ENCODE results near the gene SYT9.

Gene SYT9

GRCh38 chr11:7423946-7424345, 172.2 kb downstream of the SYT9 start:
- H3K9ac ChIP-seq (ENCODE audit: low read length): no peak overlapping the region
- H2BK5ac ChIP-seq (ENCODE audit: low read depth, low read length, poor library complexity): no peak overlapping the region
- H2BK120ac ChIP-seq (ENCODE audit: insufficient read depth, low read length, poor library complexity): no peak overlapping the region
- no peaks in the 10 kb centered on the region for H3K27me3 ChIP-seq (ENCODE audit: insufficient read depth, low read length)
- no peak overlapping the region for H4K8ac ChIP-seq (ENCODE audit: low read depth, low read length)
- no peak overlapping the region for H3K4ac ChIP-seq (ENCODE audit: low read depth, low read length)
- H3K4me2 ChIP-seq (ENCODE audit: low read length): no peak overlapping the region
- H3K4me3 ChIP-seq (ENCODE audit: low read depth, low read length): no peak overlapping the region
- no peak overlapping the region for H4K91ac ChIP-seq (ENCODE audit: low read depth, low read length)
- no peak overlapping the region for H2AK5ac ChIP-seq (ENCODE audit: low read length)
- H3K79me2 ChIP-seq (ENCODE audit: control insufficient read depth, insufficient read depth, low read length, poor library complexity): no peaks in the 10 kb centered on the region
- H3K18ac ChIP-seq (ENCODE audit: low read length): no peak overlapping the region
- no peak overlapping the region for H2BK12ac ChIP-seq (ENCODE audit: low read length)
- H3K14ac ChIP-seq (ENCODE audit: low read length): no peak overlapping the region
- WGBS (ENCODE audit: extremely low coverage, insufficient coverage, insufficient read length): no CpG with 5 or more reads among the region's 3 CpGs
- no peaks in the 10 kb centered on the region for H3K36me3 ChIP-seq (ENCODE audit: control insufficient read depth in 1 of 2, insufficient read depth in 2 of 2, low read length in 2 of 2)
- no peak overlapping the region for H2AFZ ChIP-seq (ENCODE audit: insufficient read depth, low read length, poor library complexity)
- no peak overlapping the region for H3K27ac ChIP-seq (ENCODE audit: low read depth, low read length)
- no peaks in the 10 kb centered on the region for H3K4me1 ChIP-seq (ENCODE audit: control insufficient read depth in 1 of 2, insufficient read depth in 2 of 2, low read length in 2 of 2)
- no peak overlapping the region for H4K12ac ChIP-seq (ENCODE audit: low read depth, low read length)
- no peaks in the 10 kb centered on the region for H3K79me1 ChIP-seq (ENCODE audit: low read length)
- no peak overlapping the region for H3K23ac ChIP-seq (ENCODE audit: low read length)
- H3K9me3 ChIP-seq (ENCODE audit: insufficient read depth, low read depth, low read length): peaks cover 3% of the 10 kb centered on the region
- DNase-seq: no peak

- no peak overlapping the region for H3K4ac ChIP-seq (ENCODE audit: low read depth, low read length)
- no peak overlapping the region for H3K18ac ChIP-seq (ENCODE audit: low read length)
- no CpG with 5 or more reads among the region's 3 CpGs for WGBS (ENCODE audit: extremely low coverage, insufficient coverage, insufficient read length)
- no peak overlapping the region for H3K4me3 ChIP-seq (ENCODE audit: low read depth, low read length)
- H2BK5ac ChIP-seq (ENCODE audit: low read depth, low read length, poor library complexity): no peak overlapping the region
- no peak for DNase-seq
- H3K79me2 ChIP-seq (ENCODE audit: control insufficient read depth, insufficient read depth, low read length, poor library complexity): no peaks in the 10 kb centered on the region
- no peaks in the 10 kb centered on the region for H3K27me3 ChIP-seq (ENCODE audit: insufficient read depth, low read length)
- H4K91ac ChIP-seq (ENCODE audit: low read depth, low read length): no peak overlapping the region
- no peak overlapping the region for H3K4me2 ChIP-seq (ENCODE audit: low read length)
- no peak overlapping the region for H3K27ac ChIP-seq (ENCODE audit: low read depth, low read length)
- H4K8ac ChIP-seq (ENCODE audit: low read depth, low read length): no peak overlapping the region
- H3K9ac ChIP-seq (ENCODE audit: low read length): no peak overlapping the region
- H3K36me3 ChIP-seq (ENCODE audit: control insufficient read depth in 1 of 2, insufficient read depth in 2 of 2, low read length in 2 of 2): no peaks in the 10 kb centered on the region
- H3K23ac ChIP-seq (ENCODE audit: low read length): no peak overlapping the region
- no peak overlapping the region for H2BK120ac ChIP-seq (ENCODE audit: insufficient read depth, low read length, poor library complexity)
- no peaks in the 10 kb centered on the region for H3K79me1 ChIP-seq (ENCODE audit: low read length)
- no peak overlapping the region for H2AK5ac ChIP-seq (ENCODE audit: low read length)
- H2AFZ ChIP-seq (ENCODE audit: insufficient read depth, low read length, poor library complexity): no peak overlapping the region
- H3K4me1 ChIP-seq (ENCODE audit: control insufficient read depth in 1 of 2, insufficient read depth in 2 of 2, low read length in 2 of 2): no peaks in the 10 kb centered on the region
- no peak overlapping the region for H3K14ac ChIP-seq (ENCODE audit: low read length)
- no peak overlapping the region for H2BK12ac ChIP-seq (ENCODE audit: low read length)
- no peak overlapping the region for H4K12ac ChIP-seq (ENCODE audit: low read depth, low read length)
- peaks cover 5% of the 10 kb centered on the region for H3K9me3 ChIP-seq (ENCODE audit: insufficient read depth, low read depth, low read length)
Observed at GRCh38 chr11:7427733-7428132, 176.0 kb downstream of the SYT9 start.

- H3K79me1 ChIP-seq (ENCODE audit: low read length): no peaks in the 10 kb centered on the region
- H3K9me3 ChIP-seq (ENCODE audit: insufficient read depth, low read depth, low read length): peaks cover 5% of the 10 kb centered on the region
- no peaks in the 10 kb centered on the region for H3K27me3 ChIP-seq (ENCODE audit: insufficient read depth, low read length)
- no peak overlapping the region for H3K9ac ChIP-seq (ENCODE audit: low read length)
- H4K91ac ChIP-seq (ENCODE audit: low read depth, low read length): no peak overlapping the region
- no peaks in the 10 kb centered on the region for H3K79me2 ChIP-seq (ENCODE audit: control insufficient read depth, insufficient read depth, low read length, poor library complexity)
- H3K23ac ChIP-seq (ENCODE audit: low read length): no peak overlapping the region
- no peak overlapping the region for H3K4me3 ChIP-seq (ENCODE audit: low read depth, low read length)
- no peak overlapping the region for H3K27ac ChIP-seq (ENCODE audit: low read depth, low read length)
- no peak overlapping the region for H2BK5ac ChIP-seq (ENCODE audit: low read depth, low read length, poor library complexity)
- H3K4ac ChIP-seq (ENCODE audit: low read depth, low read length): no peak overlapping the region
- no peak overlapping the region for H2AFZ ChIP-seq (ENCODE audit: insufficient read depth, low read length, poor library complexity)
- H3K18ac ChIP-seq (ENCODE audit: low read length): no peak overlapping the region
- no peaks in the 10 kb centered on the region for H3K36me3 ChIP-seq (ENCODE audit: control insufficient read depth in 1 of 2, insufficient read depth in 2 of 2, low read length in 2 of 2)
- H2BK12ac ChIP-seq (ENCODE audit: low read length): no peak overlapping the region
- no CpG with 5 or more reads among the region's 2 CpGs for WGBS (ENCODE audit: extremely low coverage, insufficient coverage, insufficient read length)
- H2AK5ac ChIP-seq (ENCODE audit: low read length): no peak overlapping the region
- H4K12ac ChIP-seq (ENCODE audit: low read depth, low read length): no peak overlapping the region
- no peak overlapping the region for H3K4me2 ChIP-seq (ENCODE audit: low read length)
- no peak overlapping the region for H2BK120ac ChIP-seq (ENCODE audit: insufficient read depth, low read length, poor library complexity)
- H3K4me1 ChIP-seq (ENCODE audit: control insufficient read depth in 1 of 2, insufficient read depth in 2 of 2, low read length in 2 of 2): no peaks in the 10 kb centered on the region
- no peak overlapping the region for H4K8ac ChIP-seq (ENCODE audit: low read depth, low read length)
- no peak for DNase-seq
- no peak overlapping the region for H3K14ac ChIP-seq (ENCODE audit: low read length)
Observed at GRCh38 chr11:7428196-7428595, 176.5 kb downstream of the SYT9 start.

DNA sequence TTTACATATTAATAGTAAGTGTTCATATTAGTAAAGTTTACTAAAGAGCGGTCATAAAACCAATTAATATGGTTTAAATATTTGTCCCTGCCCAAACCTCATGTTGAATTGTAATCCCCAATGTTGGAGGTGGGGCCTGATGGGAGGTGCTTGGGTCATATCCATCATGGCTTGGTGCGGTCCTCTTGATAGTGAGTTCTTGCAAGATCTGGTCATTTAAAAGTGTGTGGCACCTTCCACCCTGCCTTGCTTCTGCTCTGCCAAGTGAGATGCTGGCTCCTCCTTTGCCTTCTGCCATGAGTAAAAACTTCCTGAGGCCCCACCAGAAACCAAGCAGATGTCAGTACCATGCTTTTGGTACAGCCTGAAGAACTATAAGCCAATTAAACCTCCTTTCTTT, 178.8 kb downstream of the SYT9 start:
- H3K9ac ChIP-seq (ENCODE audit: low read length): no peak overlapping the region
- H3K4me3 ChIP-seq (ENCODE audit: low read depth, low read length): no peak overlapping the region
- no CpG with 5 or more reads among the region's 2 CpGs for WGBS (ENCODE audit: extremely low coverage, insufficient coverage, insufficient read length)
- no peak overlapping the region for H2BK120ac ChIP-seq (ENCODE audit: insufficient read depth, low read length, poor library complexity)
- H3K18ac ChIP-seq (ENCODE audit: low read length): no peak overlapping the region
- no peak overlapping the region for H4K8ac ChIP-seq (ENCODE audit: low read depth, low read length)
- no peaks in the 10 kb centered on the region for H3K36me3 ChIP-seq (ENCODE audit: control insufficient read depth in 1 of 2, insufficient read depth in 2 of 2, low read length in 2 of 2)
- no peak overlapping the region for H2AFZ ChIP-seq (ENCODE audit: insufficient read depth, low read length, poor library complexity)
- H3K4me2 ChIP-seq (ENCODE audit: low read length): no peak overlapping the region
- H3K4ac ChIP-seq (ENCODE audit: low read depth, low read length): no peak overlapping the region
- H4K12ac ChIP-seq (ENCODE audit: low read depth, low read length): no peak overlapping the region
- H2BK5ac ChIP-seq (ENCODE audit: low read depth, low read length, poor library complexity): no peak overlapping the region
- H3K23ac ChIP-seq (ENCODE audit: low read length): no peak overlapping the region
- H3K27ac ChIP-seq (ENCODE audit: low read depth, low read length): no peak overlapping the region
- H3K79me2 ChIP-seq (ENCODE audit: control insufficient read depth, insufficient read depth, low read length, poor library complexity): no peaks in the 10 kb centered on the region
- H3K14ac ChIP-seq (ENCODE audit: low read length): no peak overlapping the region
- no peaks in the 10 kb centered on the region for H3K79me1 ChIP-seq (ENCODE audit: low read length)
- DNase-seq: no peak
- H3K4me1 ChIP-seq (ENCODE audit: control insufficient read depth in 1 of 2, insufficient read depth in 2 of 2, low read length in 2 of 2): no peaks in the 10 kb centered on the region
- no peak overlapping the region for H4K91ac ChIP-seq (ENCODE audit: low read depth, low read length)
- H3K9me3 ChIP-seq (ENCODE audit: insufficient read depth, low read depth, low read length): peaks cover 4% of the 10 kb centered on the region
- no peak overlapping the region for H2AK5ac ChIP-seq (ENCODE audit: low read length)
- no peak overlapping the region for H2BK12ac ChIP-seq (ENCODE audit: low read length)
- H3K27me3 ChIP-seq (ENCODE audit: insufficient read depth, low read length): no peaks in the 10 kb centered on the region
